CD4-positive, alpha-beta memory T cell (primary cell): ENCODE data around the gene WDR91. TPM values are rescaled to one million over a fixed set of nuclear protein-coding genes. Genes with fewer than 3 reads are reported as not detected.

Experiments used
- CTCF ChIA-PET: fragments of 350-600 bp; sonication (Branson Sonifier 250); formaldehyde crosslinking; loops from one replicate; lab custom pipeline; 2021; ENCODE audit warnings: inconsistent platforms; ENCODE audit not compliant: partially characterized antibody; lab: Charles Lee
- POLR2A ChIA-PET: fragments of 350-600 bp; sonication (Branson Sonifier 250); formaldehyde crosslinking; loops from one replicate; lab custom pipeline; 2021; ENCODE audit not compliant: partially characterized antibody; lab: Charles Lee
- DNase-seq, 5 donors: peaks; one replicate each; pipeline versions ENCODE4 v3.0.0 to v3.0.0-alpha.2; 2020 to 2022; ENCODE audit warnings: mixed read lengths in 1 of 5
- H3K27ac ChIP-seq: one replicate; pipeline ENCODE4 v1.7.0; 2013; ENCODE audit warnings: low read depth, low read length
- H3K27me3 ChIP-seq: 2 replicates; pipeline ENCODE4 v1.7.0; 2013; ENCODE audit warnings: mild to moderate bottlenecking, low read length, moderate library complexity; ENCODE audit not compliant: insufficient read depth
- H3K36me3 ChIP-seq: 2 replicates; pipeline ENCODE4 v1.7.0; 2013; ENCODE audit warnings: mild to moderate bottlenecking, low read length, moderate library complexity; ENCODE audit not compliant: insufficient read depth
- H3K4me1 ChIP-seq: 2 replicates; pipeline ENCODE4 v1.7.0; 2013; ENCODE audit warnings: mild to moderate bottlenecking, low read length, moderate library complexity; ENCODE audit not compliant: insufficient read depth
- H3K4me3 ChIP-seq, 2 donors: one replicate each; pipeline ENCODE4 v1.7.0; 2013; ENCODE audit warnings: low read length in 2 of 2, mild to moderate bottlenecking in 1 of 2
- H3K9me3 ChIP-seq, 2 donors: one replicate each; pipeline ENCODE4 v1.7.0; 2013; ENCODE audit warnings: low read length in 2 of 2, control low read depth in 1 of 2; ENCODE audit not compliant: control insufficient read depth in 1 of 2
- H3K27ac Mint-ChIP-seq, 7 donors: one replicate each; pipeline ENCODE4 v1.8.0; 2020 to 2021; ENCODE audit warnings: mixed read lengths in 7 of 7, mild to moderate bottlenecking in 6 of 7, inconsistent platforms in 3 of 7, moderate library complexity in 3 of 7
- H3K27me3 Mint-ChIP-seq, 2 donors: one replicate each; pipeline ENCODE4 v1.8.0; 2020 to 2021; ENCODE audit warnings: mixed read lengths in 2 of 2
- H3K36me3 Mint-ChIP-seq, 2 donors: one replicate each; pipeline ENCODE4 v1.8.0; 2020 to 2021; ENCODE audit warnings: mixed read lengths in 2 of 2, inconsistent platforms in 1 of 2, mild to moderate bottlenecking in 1 of 2
- H3K4me1 Mint-ChIP-seq, 4 donors: one replicate each; pipeline ENCODE4 v1.8.0; 2020 to 2021; ENCODE audit warnings: mixed read lengths in 4 of 4, mild to moderate bottlenecking in 1 of 4
- H3K4me3 Mint-ChIP-seq, 8 donors: one replicate each; pipeline ENCODE4 v1.8.0; 2020 to 2021; ENCODE audit warnings: mixed read lengths in 8 of 8, mild to moderate bottlenecking in 7 of 8, moderate library complexity in 6 of 8, inconsistent platforms in 3 of 8
- H3K9me3 Mint-ChIP-seq, 8 donors: one replicate each; pipeline ENCODE4 v1.8.0; 2020 to 2021; ENCODE audit warnings: mixed read lengths in 8 of 8, mild to moderate bottlenecking in 5 of 8, inconsistent platforms in 3 of 8, moderate library complexity in 1 of 8
- intact Hi-C: fragments of 100-400 bp; cut with micrococcal nuclease; formaldehyde crosslinking; loops from one replicate; pipeline ENCODE4 v1.15.1; 2023
- polyA plus RNA-seq, 2 donors: library from polyadenylated mRNA; unstranded; fragments of 300-500 nt; fragmentation: Illumina TruSeq; gene quantifications; one replicate each; pipeline ENCODE4 v1.2.3, GENCODE V29; 2021
- total RNA-seq, 2 experiments: library from RNA; stranded (reverse); gene quantifications; one replicate each; pipeline ENCODE4 v1.2.3, GENCODE V29; 2021

Gene WDR91
- total and polyA plus RNA-seq, 4 experiments from 2014 or later: 2.3 to 29.4 (median 19.0) TPM

DNA sequence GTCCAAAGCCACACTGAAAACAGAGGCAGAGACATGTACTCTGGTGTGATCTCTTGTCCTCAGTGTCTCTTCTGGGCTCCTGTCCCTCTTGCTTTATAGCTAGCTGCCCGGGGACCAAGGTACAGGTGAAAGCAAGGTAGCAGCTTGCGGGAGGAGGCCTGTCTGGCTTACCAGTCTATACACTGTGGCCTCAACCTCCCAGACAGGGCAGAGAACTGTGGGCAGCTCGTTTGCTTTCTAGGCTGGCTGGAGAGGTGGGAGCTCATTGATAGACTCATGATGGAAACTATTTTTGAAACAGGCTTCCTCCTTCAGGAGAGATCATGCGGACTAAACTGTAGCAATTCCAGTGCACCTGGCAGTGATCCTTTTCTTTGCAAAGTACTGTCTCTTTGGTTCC is 45.5 kb downstream of the WDR91 start:
- no peaks in the 10 kb centered on the region for H3K9me3 ChIP-seq
- no peak for DNase-seq
- H3K4me1 ChIP-seq: peaks cover 34% of the 10 kb centered on the region
- peaks cover 22% of the 10 kb centered on the region for H3K36me3 ChIP-seq
- ChIA-PET POLR2A (interaction anchor here (1.0 to 9.4 kb wide), 3 partner anchors 17 to 179 kb away, joined by 3 to 215 read pairs (median 4); partner anchors contain the start of genes TMEM140 and WDR91), CTCF (interaction anchor here (8.3 to 12.3 kb wide), 2 partner anchors 17 to 181 kb away, joined by 113 to 162 read pairs; partner anchors contain the start of genes AGBL3 and TMEM140)
- peaks cover 58 to 78% of the 10 kb centered on the region in 2 donors for H3K36me3 Mint-ChIP-seq
- H3K27me3 ChIP-seq: no peaks in the 10 kb centered on the region
- H3K27me3 Mint-ChIP-seq: no peaks in the 10 kb centered on the region
- no peak overlapping the region for H3K4me3 ChIP-seq
- peak overlapping the region in 5 of 7 donors; percentile 51 to 96 (median 61) for H3K27ac Mint-ChIP-seq
- H3K4me1 Mint-ChIP-seq: peaks cover 36 to 78% (median 52%) of the 10 kb centered on the region in 4 donors
- peaks cover 0 to 6% (median 2%) of the 10 kb centered on the region in 8 donors for H3K9me3 Mint-ChIP-seq
- intact Hi-C loops: no loop called here
- no peak overlapping the region for H3K27ac ChIP-seq
- H3K4me3 Mint-ChIP-seq: no peak overlapping the region

GRCh38 chr7:135164357-135165061 is 46.8 kb downstream of the WDR91 start:
- intact Hi-C loops: no loop called here

GRCh38 chr7:135162382-135163001 is 48.8 kb downstream of the WDR91 start:
- Histone ChIP-seq H3K9me3 (no peaks in the 10 kb centered on the region), H3K27ac (no peak overlapping the region), H3K4me1 (peaks cover 43% of the 10 kb centered on the region), H3K4me3 (no peak overlapping the region), H3K36me3 (peaks cover 18% of the 10 kb centered on the region), H3K27me3 (no peaks in the 10 kb centered on the region)
- intact Hi-C loops: no loop called here
- Mint-ChIP-seq H3K27ac (peak overlapping the region in 5 of 7 donors; percentile 23 to 90 (median 75)), H3K4me1 (peaks cover 30 to 73% (median 55%) of the 10 kb centered on the region in 4 donors), H3K27me3 (no peaks in the 10 kb centered on the region), H3K9me3 (peaks cover 0 to 6% (median 1%) of the 10 kb centered on the region in 8 donors), H3K4me3 (no peak overlapping the region), H3K36me3 (peaks cover 59 to 74% of the 10 kb centered on the region in 2 donors)
- ChIA-PET CTCF (interaction anchor here (1.2 to 12.3 kb wide), 3 partner anchors 8 to 177 kb away, joined by 4 to 162 read pairs (median 26); partner anchors contain the start of genes AGBL3, CYREN and TMEM140), POLR2A (interaction anchor here (0.9 to 5.1 kb wide), 3 partner anchors 7 to 175 kb away, joined by 7 to 59 read pairs (median 7); partner anchors contain the start of genes CYREN and TMEM140)
- DNase-seq: no peak

More at GRCh38 chr7:135164357-135165061, 46.8 kb downstream of the WDR91 start:
- H3K27me3 Mint-ChIP-seq: no peaks in the 10 kb centered on the region
- DNase-seq: no peak
- H3K4me1 Mint-ChIP-seq: peaks cover 43 to 82% (median 60%) of the 10 kb centered on the region in 4 donors
- CTCF ChIA-PET: interaction anchor here (0.6 to 12.3 kb wide), 4 partner anchors 15 to 179 kb away, joined by 3 to 162 read pairs (median 58); partner anchors contain the start of genes AGBL3 and TMEM140
- H3K27ac Mint-ChIP-seq: peak overlapping the region; percentile 42 to 85 (median 71)
- H3K4me3 Mint-ChIP-seq: peak overlapping the region in 1 of 8 donors; percentile 51
- H3K9me3 Mint-ChIP-seq: peaks cover 0 to 6% (median 1%) of the 10 kb centered on the region in 8 donors
- Histone ChIP-seq H3K27me3 (no peaks in the 10 kb centered on the region), H3K4me1 (peaks cover 42% of the 10 kb centered on the region), H3K36me3 (peaks cover 22% of the 10 kb centered on the region), H3K4me3 (no peak overlapping the region), H3K9me3 (no peaks in the 10 kb centered on the region), H3K27ac (no peak overlapping the region)
- POLR2A ChIA-PET: interaction anchor here (1.0 to 9.4 kb wide), 5 partner anchors 16 to 519 kb away, joined by 3 to 215 read pairs (median 4); partner anchors contain the start of genes TMEM140 and WDR91
- H3K36me3 Mint-ChIP-seq: peaks cover 66 to 84% of the 10 kb centered on the region in 2 donors

GRCh38 chr7:135161669-135162068 is 49.7 kb downstream of the WDR91 start:
- Mint-ChIP-seq H3K27ac (peak overlapping the region in 4 of 7 donors; percentile 52 to 81 (median 67)), H3K4me1 (peaks cover 28 to 74% (median 56%) of the 10 kb centered on the region in 4 donors), H3K27me3 (no peaks in the 10 kb centered on the region), H3K36me3 (peaks cover 62 to 73% of the 10 kb centered on the region in 2 donors), H3K9me3 (peaks cover 0 to 12% (median 6%) of the 10 kb centered on the region in 8 donors), H3K4me3 (peak overlapping the region in 1 of 8 donors; percentile 44)
- H3K27me3 ChIP-seq: no peaks in the 10 kb centered on the region
- ChIA-PET POLR2A (interaction anchor here (0.9 to 5.4 kb wide), 3 partner anchors 8 to 14 kb away, joined by 7 to 74 read pairs (median 59); partner anchors contain the start of genes CYREN and TMEM140), CTCF (interaction anchor here (1.8 to 12.3 kb wide), 3 partner anchors 8 to 177 kb away, joined by 6 to 162 read pairs (median 26); partner anchors contain the start of genes AGBL3, CYREN and TMEM140)
- no peaks in the 10 kb centered on the region for H3K9me3 ChIP-seq
- peaks cover 39% of the 10 kb centered on the region for H3K4me1 ChIP-seq
- DNase-seq: no peak
- no peak overlapping the region for H3K4me3 ChIP-seq
- no peak overlapping the region for H3K27ac ChIP-seq
- intact Hi-C loops: no loop called here
- H3K36me3 ChIP-seq: peaks cover 10% of the 10 kb centered on the region

- intact Hi-C loops: no loop called here
- ChIA-PET CTCF (interaction anchor here (1.7 to 12.3 kb wide), 4 partner anchors 9 to 176 kb away, joined by 6 to 162 read pairs (median 16); partner anchors contain the start of genes AGBL3, CYREN and TMEM140), POLR2A (interaction anchor here (0.6 to 5.4 kb wide), 5 partner anchors 8 to 489 kb away, joined by 3 to 74 read pairs (median 5); partner anchors contain the start of genes CYREN and TMEM140)
- Mint-ChIP-seq H3K4me3 (peak overlapping the region in 2 of 8 donors; percentile 40 to 44), H3K4me1 (peaks cover 27 to 72% (median 53%) of the 10 kb centered on the region in 4 donors), H3K27me3 (no peaks in the 10 kb centered on the region), H3K36me3 (peaks cover 67 to 73% of the 10 kb centered on the region in 2 donors), H3K27ac (peak overlapping the region; percentile 52 to 85 (median 74)), H3K9me3 (peaks cover 0 to 18% (median 11%) of the 10 kb centered on the region in 8 donors)
- H3K27me3 ChIP-seq: no peaks in the 10 kb centered on the region
- H3K36me3 ChIP-seq: peaks cover 4% of the 10 kb centered on the region
- H3K4me1 ChIP-seq: peaks cover 39% of the 10 kb centered on the region
- H3K9me3 ChIP-seq: peaks cover 0 to 2% of the 10 kb centered on the region in 2 donors
- DNase-seq: no peak
- no peak overlapping the region for H3K27ac ChIP-seq
- H3K4me3 ChIP-seq: no peak overlapping the region
Observed at GRCh38 chr7:135160858-135161653, 50.3 kb downstream of the WDR91 start.
